GM12878 (cell line): ENCODE measurements around the gene DQX1. TPM values are rescaled to one million over a fixed set of nuclear protein-coding genes. Genes with fewer than 3 reads are reported as not detected.
A peak's percentile ranks its signal among the peaks of the same experiment; 100 is the strongest.

Experiments
- BMI1 ChIP-seq: fragments of 450-650 bp; IDR thresholded peaks from 2 replicates; pipeline ENCODE4 v1.6.1; 2016; ENCODE audit warnings: mild to moderate bottlenecking, moderate library complexity, borderline replicate concordance
- CREB1 ChIP-seq: IDR thresholded peaks from 2 replicates; pipeline ENCODE4 v1.6.1; 2012; ENCODE audit warnings: low read depth, mild to moderate bottlenecking, inconsistent platforms
- IKZF1 ChIP-seq: fragments of 450-650 bp; conservative IDR thresholded peaks from 2 replicates; pipeline ENCODE4 v1.6.1; 2017; ENCODE audit warnings: antibody characterized with exemption, mild to moderate bottlenecking
- RELB ChIP-seq: fragments of 450-650 bp; IDR thresholded peaks from 2 replicates; pipeline ENCODE4 v1.6.1; 2017; ENCODE audit warnings: low read depth, mild to moderate bottlenecking, moderate library complexity
- STAT1 ChIP-seq: fragments of 450-650 bp; conservative IDR thresholded peaks from 2 replicates; pipeline ENCODE4 v1.6.1; 2014; ENCODE audit warnings: antibody characterized with exemption, mild to moderate bottlenecking
- SUZ12 ChIP-seq: fragments of 200-600 bp; sonication (generic); IDR thresholded peaks from one replicate; pipeline ENCODE4 v1.6.1; 2018; ENCODE audit warnings: antibody characterized with exemption, mild to moderate bottlenecking; ENCODE audit not compliant: unreplicated experiment
- TAF1 ChIP-seq: IDR thresholded peaks from 2 replicates; pipeline ENCODE4 v1.6.1; 2011; ENCODE audit warnings: mild to moderate bottlenecking, low read depth, low read length, borderline replicate concordance
- TCF7 ChIP-seq: IDR thresholded peaks from 2 replicates; pipeline ENCODE4 v1.6.1; 2014; ENCODE audit warnings: antibody characterized with exemption, borderline replicate concordance
- polyA plus RNA-seq, 11 experiments: library from polyadenylated mRNA; depleted of rRNA in 4 of 11; unstranded in 6 of 11; stranded (reverse) in 5 of 11; fragments of >200 nt; fragmentation: Nextera tagmentation in 4 of 11; fragmentation: Illumina TruSeq in 1 of 11; extraction: Ambion mirVana in 4 of 11; extraction: Trizol in 1 of 11; gene quantifications; 1 replicate in 1 of 11; 2 replicates in 10 of 11; pipeline versions ENCODE4 v1.2.1 to v1.2.3, GENCODE V29; 2011 to 2016; ENCODE audit warnings: inconsistent platforms in 2 of 11, missing spikeins in 2 of 11, low read depth in 1 of 11
- total RNA-seq, 4 experiments: library from RNA; depleted of rRNA in 3 of 4; stranded (reverse); fragments of >200 nt in 3 of 4; fragmentation: Illumina TruSeq in 1 of 4; extraction: Trizol in 1 of 4; gene quantifications; 2 replicates each; pipeline versions ENCODE4 v1.2.1 to v1.2.3, GENCODE V29; 2013 to 2021
- TF ChIP-seq, protein P1 (sequence below): fragments of 450-650 bp; IDR thresholded peaks from 2 replicates; pipeline ENCODE4 v1.6.1; 2017; ENCODE audit warnings: mild to moderate bottlenecking, moderate library complexity

Gene DQX1
- total and polyA plus RNA-seq, 10 of the 15 experiments (the other 5 are each of a cell fraction or from before 2014, with no cell fraction given) = 0.34 to 2.1 (median 0.86) TPM

- TF ChIP-seq, protein P1, sequence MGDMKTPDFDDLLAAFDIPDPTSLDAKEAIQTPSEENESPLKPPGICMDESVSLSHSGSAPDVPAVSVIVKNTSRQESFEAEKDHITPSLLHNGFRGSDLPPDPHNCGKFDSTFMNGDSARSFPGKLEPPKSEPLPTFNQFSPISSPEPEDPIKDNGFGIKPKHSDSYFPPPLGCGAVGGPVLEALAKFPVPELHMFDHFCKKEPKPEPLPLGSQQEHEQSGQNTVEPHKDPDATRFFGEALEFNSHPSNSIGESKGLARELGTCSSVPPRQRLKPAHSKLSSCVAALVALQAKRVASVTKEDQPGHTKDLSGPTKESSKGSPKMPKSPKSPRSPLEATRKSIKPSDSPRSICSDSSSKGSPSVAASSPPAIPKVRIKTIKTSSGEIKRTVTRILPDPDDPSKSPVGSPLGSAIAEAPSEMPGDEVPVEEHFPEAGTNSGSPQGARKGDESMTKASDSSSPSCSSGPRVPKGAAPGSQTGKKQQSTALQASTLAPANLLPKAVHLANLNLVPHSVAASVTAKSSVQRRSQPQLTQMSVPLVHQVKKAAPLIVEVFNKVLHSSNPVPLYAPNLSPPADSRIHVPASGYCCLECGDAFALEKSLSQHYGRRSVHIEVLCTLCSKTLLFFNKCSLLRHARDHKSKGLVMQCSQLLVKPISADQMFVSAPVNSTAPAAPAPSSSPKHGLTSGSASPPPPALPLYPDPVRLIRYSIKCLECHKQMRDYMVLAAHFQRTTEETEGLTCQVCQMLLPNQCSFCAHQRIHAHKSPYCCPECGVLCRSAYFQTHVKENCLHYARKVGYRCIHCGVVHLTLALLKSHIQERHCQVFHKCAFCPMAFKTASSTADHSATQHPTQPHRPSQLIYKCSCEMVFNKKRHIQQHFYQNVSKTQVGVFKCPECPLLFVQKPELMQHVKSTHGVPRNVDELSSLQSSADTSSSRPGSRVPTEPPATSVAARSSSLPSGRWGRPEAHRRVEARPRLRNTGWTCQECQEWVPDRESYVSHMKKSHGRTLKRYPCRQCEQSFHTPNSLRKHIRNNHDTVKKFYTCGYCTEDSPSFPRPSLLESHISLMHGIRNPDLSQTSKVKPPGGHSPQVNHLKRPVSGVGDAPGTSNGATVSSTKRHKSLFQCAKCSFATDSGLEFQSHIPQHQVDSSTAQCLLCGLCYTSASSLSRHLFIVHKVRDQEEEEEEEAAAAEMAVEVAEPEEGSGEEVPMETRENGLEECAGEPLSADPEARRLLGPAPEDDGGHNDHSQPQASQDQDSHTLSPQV = no peak
- TF ChIP-seq TCF7 = peak; percentile 45; the same call in 1 of the 2 replicates
- peak; percentile 100 for TF ChIP-seq RELB
- TF ChIP-seq SUZ12 = no peak
- TF ChIP-seq IKZF1 = peak; percentile 90
- TF ChIP-seq CREB1 = peak; percentile 67
- TF ChIP-seq TAF1 = peak; percentile 87; the same call in 1 of the 2 replicates
- TF ChIP-seq STAT1 = peak; percentile 57; the same call in 1 of the 2 replicates
- no peak for TF ChIP-seq BMI1
- TF ChIP-seq, all 136 proteins: peak for 57
Measured at GRCh38 chr2:74482801-74483674, 43.0 kb downstream of the DQX1 start, which contains the start of the genes CCDC142 and TTC31 (continued).
